NOMO-1 (cell line): ENCODE measurements around the gene PDE12.
"Not testable (repeated sequence)": the region's sequence is repeated elsewhere in the genome, so short reads cannot be mapped to it uniquely, and the experiment has no call there.

ENCODE experiments used
- DNase-seq, 2 experiments: peaks; one replicate each; lab custom pipeline; 2025; ENCODE audit not compliant: unreplicated experiment in 2 of 2; lab: John Stamatoyannopoulos, UW

Gene PDE12

GRCh38 chr3:57582474-57583168, 26.5 kb downstream of the PDE12 start:
- no peak for DNase-seq

GRCh38 chr3:57583544-57583943, 27.5 kb downstream of the PDE12 start:
- DNase-seq = no peak

- no peak for DNase-seq
Observed at GRCh38 chr3:57586778-57587177, 30.7 kb downstream of the PDE12 start.

GRCh38 chr3:57587905-57588304, 31.8 kb downstream of the PDE12 start:
- no peak for DNase-seq

GRCh38 chr3:57592306-57592705, 36.2 kb downstream of the PDE12 start:
- no peak for DNase-seq

GRCh38 chr3:57594144-57594543, 38.1 kb downstream of the PDE12 start:
- DNase-seq = no peak

GRCh38 chr3:57594576-57594975, 38.5 kb downstream of the PDE12 start:
- DNase-seq = no peak

- peak; percentile 57 to 72 for DNase-seq
Observed at GRCh38 chr3:57596495-57597126, 40.5 kb downstream of the PDE12 start.

GRCh38 chr3:57597127-57597923, 41.3 kb downstream of the PDE12 start, which contains the start of gene ARF4:
Gene ARF4 (minus strand): TSS chr3:57597344. CDS start chr3:57597140, 204 bp downstream.
- peak; percentile 99 for DNase-seq

- no peak for DNase-seq
Observed at GRCh38 chr3:57598765-57599360, 42.8 kb downstream of the PDE12 start.

- DNase-seq = no peak
Observed at GRCh38 chr3:57600195-57600594, 44.1 kb downstream of the PDE12 start.

GRCh38 chr3:57604971-57605370, 48.9 kb downstream of the PDE12 start:
- no peak for DNase-seq

- no peak for DNase-seq
Observed at GRCh38 chr3:57605683-57606082, 49.6 kb downstream of the PDE12 start.

- not testable (repeated sequence) for DNase-seq
Observed at GRCh38 chr3:57611870-57612269, 55.8 kb downstream of the PDE12 start.

GRCh38 chr3:57616233-57616632, 60.2 kb downstream of the PDE12 start:
- no peak for DNase-seq
